NB4 (cell line): ENCODE results near the gene CRTC1.

ENCODE experiments used
- MYC ChIP-seq: IDR thresholded peaks from 2 replicates; pipeline ENCODE4 v1.6.1; 2011; ENCODE audit warnings: low read depth, low read length
- POLR2A ChIP-seq: IDR thresholded peaks from 2 replicates; pipeline ENCODE4 v1.6.1; 2011; ENCODE audit warnings: mild to moderate bottlenecking; ENCODE audit not compliant: insufficient read length; ENCODE audit errors: extremely low read depth
- TF ChIP-seq, protein P1 (sequence below): IDR thresholded peaks from one replicate; pipeline ENCODE4 v1.5.1; 2012; ENCODE audit warnings: low read depth, low read length
- TF ChIP-seq, protein P2 (sequence below): IDR thresholded peaks from 2 replicates; pipeline ENCODE4 v1.6.1; 2011; ENCODE audit warnings: low read depth, low read length

DNA sequence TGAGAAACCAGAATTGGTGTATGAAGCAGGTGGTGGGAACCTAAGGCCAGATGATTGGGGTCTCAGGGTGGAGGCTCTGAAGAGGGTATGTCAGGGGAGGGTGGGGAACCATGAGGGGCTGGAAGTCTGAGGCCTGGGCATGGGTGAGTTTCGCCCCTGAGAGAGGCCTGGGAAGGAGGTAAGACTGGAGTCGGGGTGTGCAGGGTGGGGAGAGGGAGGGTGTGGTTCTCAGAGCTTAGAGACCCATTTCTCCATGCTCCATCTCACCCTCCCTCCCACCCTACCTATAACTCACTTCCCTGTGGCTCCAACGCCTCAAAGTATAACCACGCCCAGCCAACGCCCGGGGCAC is 47.7 kb upstream of the CRTC1 start:
- TF ChIP-seq, protein P1, sequence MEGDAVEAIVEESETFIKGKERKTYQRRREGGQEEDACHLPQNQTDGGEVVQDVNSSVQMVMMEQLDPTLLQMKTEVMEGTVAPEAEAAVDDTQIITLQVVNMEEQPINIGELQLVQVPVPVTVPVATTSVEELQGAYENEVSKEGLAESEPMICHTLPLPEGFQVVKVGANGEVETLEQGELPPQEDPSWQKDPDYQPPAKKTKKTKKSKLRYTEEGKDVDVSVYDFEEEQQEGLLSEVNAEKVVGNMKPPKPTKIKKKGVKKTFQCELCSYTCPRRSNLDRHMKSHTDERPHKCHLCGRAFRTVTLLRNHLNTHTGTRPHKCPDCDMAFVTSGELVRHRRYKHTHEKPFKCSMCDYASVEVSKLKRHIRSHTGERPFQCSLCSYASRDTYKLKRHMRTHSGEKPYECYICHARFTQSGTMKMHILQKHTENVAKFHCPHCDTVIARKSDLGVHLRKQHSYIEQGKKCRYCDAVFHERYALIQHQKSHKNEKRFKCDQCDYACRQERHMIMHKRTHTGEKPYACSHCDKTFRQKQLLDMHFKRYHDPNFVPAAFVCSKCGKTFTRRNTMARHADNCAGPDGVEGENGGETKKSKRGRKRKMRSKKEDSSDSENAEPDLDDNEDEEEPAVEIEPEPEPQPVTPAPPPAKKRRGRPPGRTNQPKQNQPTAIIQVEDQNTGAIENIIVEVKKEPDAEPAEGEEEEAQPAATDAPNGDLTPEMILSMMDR = no peak
- no peak for TF ChIP-seq MYC
- TF ChIP-seq POLR2A = no peak
- TF ChIP-seq, protein P2, sequence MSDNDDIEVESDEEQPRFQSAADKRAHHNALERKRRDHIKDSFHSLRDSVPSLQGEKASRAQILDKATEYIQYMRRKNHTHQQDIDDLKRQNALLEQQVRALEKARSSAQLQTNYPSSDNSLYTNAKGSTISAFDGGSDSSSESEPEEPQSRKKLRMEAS = no peak
